Measurements from ENCODE around the gene IFT81. TPM values are rescaled to one million over a fixed set of nuclear protein-coding genes. Genes with fewer than 3 reads are reported as not detected.
"Not testable (repeated sequence)": the region's sequence is repeated elsewhere in the genome, so short reads cannot be mapped to it uniquely, and the experiment has no call there.

The IFT81 gene, protein sequence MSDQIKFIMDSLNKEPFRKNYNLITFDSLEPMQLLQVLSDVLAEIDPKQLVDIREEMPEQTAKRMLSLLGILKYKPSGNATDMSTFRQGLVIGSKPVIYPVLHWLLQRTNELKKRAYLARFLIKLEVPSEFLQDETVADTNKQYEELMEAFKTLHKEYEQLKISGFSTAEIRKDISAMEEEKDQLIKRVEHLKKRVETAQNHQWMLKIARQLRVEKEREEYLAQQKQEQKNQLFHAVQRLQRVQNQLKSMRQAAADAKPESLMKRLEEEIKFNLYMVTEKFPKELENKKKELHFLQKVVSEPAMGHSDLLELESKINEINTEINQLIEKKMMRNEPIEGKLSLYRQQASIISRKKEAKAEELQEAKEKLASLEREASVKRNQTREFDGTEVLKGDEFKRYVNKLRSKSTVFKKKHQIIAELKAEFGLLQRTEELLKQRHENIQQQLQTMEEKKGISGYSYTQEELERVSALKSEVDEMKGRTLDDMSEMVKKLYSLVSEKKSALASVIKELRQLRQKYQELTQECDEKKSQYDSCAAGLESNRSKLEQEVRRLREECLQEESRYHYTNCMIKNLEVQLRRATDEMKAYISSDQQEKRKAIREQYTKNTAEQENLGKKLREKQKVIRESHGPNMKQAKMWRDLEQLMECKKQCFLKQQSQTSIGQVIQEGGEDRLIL
- total RNA-seq: 1 to 10 TPM; 1.7 to 2.4 TPM

DNA sequence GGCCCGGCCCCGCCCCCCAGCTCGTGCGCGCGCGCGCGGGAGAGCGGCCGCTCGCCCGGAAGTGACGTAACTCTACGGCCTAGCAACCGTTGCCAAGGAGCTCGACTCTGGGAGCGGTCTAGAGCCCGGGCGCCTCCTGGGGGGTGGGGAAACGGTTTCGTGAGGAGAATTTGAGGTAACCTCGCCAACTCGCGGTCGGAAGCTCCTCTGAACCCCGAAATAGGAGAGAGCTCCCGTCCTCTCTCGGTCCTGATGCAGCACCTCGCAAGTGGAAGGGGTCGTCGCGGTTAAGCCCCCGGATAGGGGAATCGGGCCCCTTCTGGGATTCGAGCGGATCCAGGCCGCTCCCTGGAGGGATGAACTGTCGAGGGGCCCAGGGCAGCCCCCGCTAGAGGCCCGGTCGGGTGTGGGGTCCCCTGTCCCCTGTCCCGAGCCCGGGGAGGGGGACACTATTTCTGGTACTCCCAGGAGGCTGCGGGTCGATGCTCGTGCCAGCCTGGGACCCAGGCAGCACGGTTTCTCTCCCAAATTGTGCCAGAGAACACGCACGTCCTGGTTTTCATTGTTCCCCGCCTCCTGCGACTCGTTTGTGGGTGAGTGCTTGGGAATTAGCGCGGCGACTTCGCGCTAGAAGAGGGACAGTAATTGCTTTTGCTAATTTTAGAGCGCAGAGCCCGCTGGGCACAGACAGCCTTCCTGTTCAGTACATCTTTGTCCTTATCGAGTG is at the start of gene IFT81:
TSS of gene IFT81 (plus strand) at position 89 of the 727 bp plus-strand sequence. CDS start 3,024 bp downstream, outside the sequence.
- ATAC-seq (ENCODE audit: low read depth) (peak; percentile 89), DNase-seq (peak; percentile 97)
- H3K36me3 Mint-ChIP-seq: no peaks in the 10 kb centered on the region
- peaks cover 29% of the 10 kb centered on the region for H3K27me3 Mint-ChIP-seq
- POLR2A ChIA-PET: interaction anchor here (0.6 to 2.1 kb wide), 7 partner anchors 9 to 228 kb away, joined by 3 to 14 read pairs (median 3); partner anchors contain the start of genes ANKRD13A and ATP2A2
- peaks cover 8% of the 10 kb centered on the region for H3K4me1 Mint-ChIP-seq
- H3K4me3 Mint-ChIP-seq: peak within 1 kb of the TSS; percentile 87
- H3K27ac Mint-ChIP-seq: peak within 1 kb of the TSS; percentile 75
- no peaks in the 10 kb centered on the region for H3K9me3 Mint-ChIP-seq

DNA sequence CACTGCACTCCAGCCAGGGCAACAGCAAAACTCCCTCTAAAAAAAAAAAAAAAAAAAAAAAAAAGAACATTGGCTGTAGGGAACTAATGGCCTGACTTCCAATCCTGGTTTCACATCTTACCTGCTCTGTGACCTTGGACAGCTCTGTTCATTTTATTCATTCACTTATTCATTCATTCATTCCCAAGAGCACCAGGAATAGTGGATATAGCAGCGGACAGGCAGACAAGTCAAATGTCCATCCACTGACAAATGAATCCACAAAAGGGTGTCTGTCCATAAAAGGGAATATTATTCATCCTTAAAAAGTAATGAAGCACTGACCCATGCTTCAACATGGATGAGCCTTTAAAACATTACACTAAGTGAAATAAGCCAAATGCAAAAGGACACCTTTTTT is 48.3 kb upstream of the IFT81 start:
- no peak overlapping the region for H3K27ac Mint-ChIP-seq
- POLR2A ChIA-PET: interaction anchor here (0.6 kb wide), 1 partner anchor 175 kb away, joined by 4 read pairs; no protein-coding TSS in a partner anchor
- H3K4me1 Mint-ChIP-seq: peaks cover 47% of the 10 kb centered on the region
- H3K9me3 Mint-ChIP-seq: peaks cover 1% of the 10 kb centered on the region
- peaks cover 20% of the 10 kb centered on the region for H3K36me3 Mint-ChIP-seq
- DNase-seq: no peak
- no peak overlapping the region for H3K4me3 Mint-ChIP-seq
- H3K27me3 Mint-ChIP-seq: no peaks in the 10 kb centered on the region
- ATAC-seq (ENCODE audit: low read depth): no peak

DNA sequence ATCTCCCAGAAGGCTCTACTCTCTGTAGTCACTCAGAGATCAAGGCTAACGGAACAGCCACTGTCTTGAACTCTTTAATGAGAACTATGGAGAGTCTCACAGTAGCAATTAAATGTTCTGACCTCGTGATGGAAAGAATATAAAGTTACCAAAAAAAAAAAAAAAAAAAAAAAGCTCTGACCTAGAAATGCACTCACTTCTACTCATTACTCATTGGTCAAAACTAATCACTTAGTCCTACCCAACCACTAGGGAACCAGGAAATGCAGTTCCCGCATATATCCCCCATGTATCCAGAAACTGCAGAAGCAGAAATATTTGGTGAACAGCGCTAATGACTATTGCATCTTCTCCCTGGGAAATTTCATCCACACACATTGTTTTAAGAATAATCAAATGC is 46.4 kb upstream of the IFT81 start:
- H3K4me3 Mint-ChIP-seq: no peak overlapping the region
- H3K9me3 Mint-ChIP-seq: peaks cover 1% of the 10 kb centered on the region
- H3K36me3 Mint-ChIP-seq: peaks cover 9% of the 10 kb centered on the region
- POLR2A ChIA-PET: interaction anchor here (0.6 kb wide), 1 partner anchor 213 kb away, joined by 3 read pairs; no protein-coding TSS in a partner anchor
- ATAC-seq (ENCODE audit: low read depth): no peak
- no peaks in the 10 kb centered on the region for H3K27me3 Mint-ChIP-seq
- H3K27ac Mint-ChIP-seq: peak overlapping the region; percentile 4
- DNase-seq: no peak
- peaks cover 34% of the 10 kb centered on the region for H3K4me1 Mint-ChIP-seq

DNA sequence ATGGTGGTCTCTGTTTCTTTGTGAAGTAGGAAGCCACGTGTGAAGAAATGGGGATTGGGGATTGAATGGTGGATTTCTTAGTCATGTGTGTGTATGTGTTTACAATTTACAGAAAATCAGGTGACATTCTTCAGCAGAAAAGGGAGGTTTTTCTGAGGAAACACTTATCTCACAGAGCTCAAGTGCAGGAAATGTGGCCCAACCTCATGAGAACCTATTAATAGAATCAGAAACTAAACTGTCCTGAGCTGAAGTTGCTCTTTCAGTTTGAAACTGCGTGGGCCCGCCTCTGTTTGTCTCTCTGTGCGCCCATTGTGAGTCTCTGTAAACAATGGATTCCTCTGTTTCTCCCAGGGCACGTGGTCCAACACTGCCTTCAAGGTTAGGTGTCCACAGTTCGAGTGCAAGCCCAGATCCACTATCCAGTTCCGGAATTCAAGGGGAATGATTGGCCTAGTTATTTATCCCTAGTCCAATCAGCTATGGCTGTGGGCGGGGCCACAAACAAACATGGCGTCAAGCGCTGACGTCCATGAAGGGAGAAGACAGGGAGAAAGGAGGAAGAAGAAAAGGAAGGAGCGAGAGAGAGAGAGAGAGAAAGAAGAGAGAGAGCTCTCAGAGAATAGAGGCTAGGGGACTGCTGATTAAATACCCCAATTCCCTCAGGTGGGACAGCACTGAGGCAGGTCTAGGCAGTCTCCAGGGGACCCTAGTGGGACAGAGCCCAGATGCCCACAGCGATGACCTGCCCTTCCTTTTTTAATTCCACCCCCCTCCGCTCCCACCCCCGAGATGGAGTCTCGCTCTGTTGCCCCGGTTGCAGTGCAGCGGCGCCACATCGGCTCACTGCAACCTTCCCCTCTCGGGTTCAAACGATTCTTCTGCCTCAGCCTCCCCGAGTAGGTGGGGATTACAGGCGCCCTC is 44.4 kb upstream of the IFT81 start:
- Mint-ChIP-seq H3K27ac (peak overlapping the region; percentile 96), H3K36me3 (peaks cover 6% of the 10 kb centered on the region), H3K4me1 (peaks cover 17% of the 10 kb centered on the region), H3K9me3 (peaks cover 1% of the 10 kb centered on the region), H3K27me3 (peaks cover 2% of the 10 kb centered on the region), H3K4me3 (peak overlapping the region; percentile 86)
- POLR2A ChIA-PET: interaction anchor here (0.5 to 2.0 kb wide), 12 partner anchors 10 to 526 kb away, joined by 3 to 10 read pairs (median 4); partner anchors contain the start of genes ATP2A2, FAM216A and GPN3
- ATAC-seq (ENCODE audit: low read depth) (peak; percentile 90), DNase-seq (peak; percentile 74)

DNA sequence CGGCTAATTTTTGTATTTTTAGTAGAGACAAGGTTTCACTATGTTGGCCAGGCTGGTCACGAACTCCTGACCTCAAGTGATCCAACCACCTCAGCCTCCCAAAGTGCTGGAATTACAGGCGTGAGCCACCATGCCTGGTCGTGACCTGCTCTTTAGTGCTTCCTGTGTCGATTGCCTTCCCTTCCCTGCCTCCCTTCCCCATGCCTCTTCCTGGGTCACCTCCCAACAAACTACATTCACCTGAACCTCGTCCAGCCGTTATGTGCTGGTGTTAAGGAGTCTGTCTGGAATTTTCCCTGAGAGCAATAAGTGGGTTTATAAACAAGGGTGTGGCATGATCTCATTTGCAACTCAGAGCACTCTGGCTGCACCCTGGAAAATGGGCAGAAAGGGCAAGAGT is 43.7 kb upstream of the IFT81 start:
- ATAC-seq (ENCODE audit: low read depth) (no peak), DNase-seq (no peak)
- POLR2A ChIA-PET: interaction anchor here (1.0 to 2.0 kb wide), 4 partner anchors 14 to 351 kb away, joined by 4 to 10 read pairs (median 6); no protein-coding TSS in a partner anchor
- H3K36me3 Mint-ChIP-seq: peaks cover 6% of the 10 kb centered on the region
- peak overlapping the region; percentile 38 for H3K4me3 Mint-ChIP-seq
- H3K9me3 Mint-ChIP-seq: peaks cover 1% of the 10 kb centered on the region
- peak overlapping the region; percentile 96 for H3K27ac Mint-ChIP-seq
- H3K4me1 Mint-ChIP-seq: peaks cover 17% of the 10 kb centered on the region
- H3K27me3 Mint-ChIP-seq: peaks cover 2% of the 10 kb centered on the region

DNA sequence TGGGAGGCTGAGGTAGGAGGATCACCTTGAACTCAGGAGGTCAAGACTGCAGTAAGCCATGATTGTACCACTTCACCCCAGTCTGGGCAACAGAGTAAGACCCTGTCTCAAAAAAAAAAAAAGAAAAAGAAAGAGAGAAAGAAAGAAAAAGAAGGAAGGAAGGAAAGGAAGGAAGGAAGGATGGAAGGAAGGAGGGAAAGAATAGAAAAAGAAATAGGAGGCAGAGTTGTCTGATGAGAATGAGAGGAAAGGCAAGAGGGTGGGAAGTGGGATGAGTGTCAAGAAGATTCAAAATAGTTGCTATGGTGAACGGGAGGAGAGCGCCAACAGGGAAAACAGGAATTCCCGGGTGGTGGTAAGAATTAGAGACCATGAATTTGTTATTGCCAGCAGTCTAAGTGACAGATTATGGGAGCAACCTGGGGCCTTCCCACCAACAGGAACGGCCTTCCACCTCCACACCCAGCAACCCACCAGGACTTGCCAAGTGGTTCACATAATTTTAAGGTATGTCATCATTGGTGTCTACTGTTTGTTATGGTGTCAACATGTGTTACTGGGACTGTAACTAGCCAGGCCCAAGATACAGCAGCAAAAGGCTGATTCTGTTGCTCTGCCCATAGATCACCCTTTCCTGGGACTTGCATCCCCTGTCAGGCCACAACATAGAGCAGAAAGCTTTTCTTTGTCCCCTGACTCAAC is 39.7 kb upstream of the IFT81 start:
- no peak for DNase-seq
- Mint-ChIP-seq H3K36me3 (peaks cover 6% of the 10 kb centered on the region), H3K4me1 (peaks cover 11% of the 10 kb centered on the region), H3K4me3 (no peak overlapping the region), H3K27ac (no peak overlapping the region), H3K9me3 (peaks cover 3% of the 10 kb centered on the region), H3K27me3 (peaks cover 18% of the 10 kb centered on the region)
- ATAC-seq (ENCODE audit: low read depth): no peak
- POLR2A ChIA-PET: no interaction called here

DNA sequence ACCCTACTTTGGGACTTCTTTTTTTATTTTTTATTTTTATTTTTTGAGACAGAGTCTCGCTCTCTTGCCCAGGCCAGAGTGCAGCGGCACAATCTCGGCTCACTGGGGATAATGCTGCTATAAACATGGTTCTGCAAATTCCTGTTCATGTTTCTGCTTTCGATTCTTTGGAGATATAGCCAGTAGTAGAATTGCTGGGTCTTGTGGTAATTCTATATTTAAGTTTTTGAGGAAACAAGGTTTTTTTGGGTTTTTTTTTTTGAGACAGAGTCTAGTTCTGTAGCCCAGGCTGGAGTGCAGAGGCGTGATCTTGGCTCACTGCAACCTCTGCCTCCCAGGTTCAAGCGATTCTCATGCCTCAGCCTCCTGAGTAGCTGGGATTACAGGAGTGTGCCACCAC is 35.9 kb upstream of the IFT81 start:
- H3K9me3 Mint-ChIP-seq; H3K4me1 Mint-ChIP-seq; DNase-seq; POLR2A ChIA-PET; H3K27ac Mint-ChIP-seq; H3K36me3 Mint-ChIP-seq; H3K4me3 Mint-ChIP-seq; ATAC-seq (ENCODE audit: low read depth): not testable (repeated sequence)
- peaks cover 32% of the 10 kb centered on the region for H3K27me3 Mint-ChIP-seq

DNA sequence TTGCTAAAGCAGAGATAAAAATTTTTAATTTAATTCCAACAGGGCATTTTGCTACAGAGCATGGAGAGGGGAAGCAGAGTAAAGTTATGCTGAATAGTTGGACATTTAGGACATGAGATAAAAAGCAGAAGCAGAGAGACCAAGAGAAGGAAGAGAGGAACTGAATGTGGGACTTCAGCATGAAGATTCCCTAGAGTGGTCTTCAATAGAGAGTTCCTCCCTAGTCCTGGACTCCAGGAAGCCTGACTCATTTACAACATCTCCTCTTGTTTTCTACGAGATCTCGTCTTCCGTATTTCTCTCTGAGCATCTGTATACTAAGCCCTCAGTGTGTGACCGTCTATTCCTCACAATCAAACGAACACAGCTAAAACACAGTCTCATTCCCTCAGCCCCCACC is 35.2 kb upstream of the IFT81 start:
- ATAC-seq (ENCODE audit: low read depth) (no peak), DNase-seq (no peak)
- peaks cover 37% of the 10 kb centered on the region for H3K27me3 Mint-ChIP-seq
- H3K27ac Mint-ChIP-seq: no peak overlapping the region
- H3K4me1 Mint-ChIP-seq: peaks cover 1% of the 10 kb centered on the region
- H3K36me3 Mint-ChIP-seq: no peaks in the 10 kb centered on the region
- no peak overlapping the region for H3K4me3 Mint-ChIP-seq
- H3K9me3 Mint-ChIP-seq: peaks cover 3% of the 10 kb centered on the region
- POLR2A ChIA-PET: no interaction called here

DNA sequence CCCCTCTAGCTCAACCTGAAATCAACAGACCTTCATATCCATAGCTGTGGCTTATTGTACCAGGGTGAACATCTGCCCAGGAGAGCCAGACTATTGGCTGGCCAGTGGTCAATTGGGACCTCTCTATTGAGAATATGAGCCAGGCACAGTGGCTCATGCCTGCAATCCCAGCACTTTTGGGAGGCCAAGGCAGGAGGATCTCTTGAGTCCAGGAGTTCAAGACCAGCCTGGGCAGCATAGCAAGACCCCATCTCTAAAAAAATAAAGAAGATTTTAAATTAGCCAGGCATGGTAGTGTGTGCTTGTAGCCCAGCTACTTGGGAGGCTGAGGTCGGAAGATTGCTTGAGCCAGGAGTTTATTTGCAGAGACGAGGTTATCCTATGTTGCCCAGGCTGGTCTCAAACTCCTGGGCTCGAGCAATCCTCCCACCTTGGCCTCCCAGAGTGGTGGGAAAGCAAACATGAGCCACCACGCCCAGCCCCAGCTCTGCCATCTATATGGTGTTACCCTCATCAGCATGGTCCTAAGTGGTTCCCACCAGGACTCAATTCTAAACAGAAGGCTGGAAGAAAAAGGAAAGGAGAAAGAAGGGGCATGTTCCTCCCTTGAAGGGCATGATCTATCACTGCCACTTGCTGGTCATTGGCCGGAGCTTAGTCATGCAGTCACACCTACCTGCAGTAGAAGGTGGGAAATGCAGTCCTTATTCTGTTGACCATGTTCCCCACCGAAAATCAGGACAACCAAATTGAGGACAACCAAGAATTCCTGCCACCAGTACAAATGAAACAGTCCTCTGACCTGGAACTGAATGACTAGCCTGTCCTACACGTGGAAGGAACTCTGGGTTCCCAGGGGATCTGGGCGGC is 33.7 kb upstream of the IFT81 start:
- ATAC-seq (ENCODE audit: low read depth): no peak
- Mint-ChIP-seq H3K9me3 (peaks cover 3% of the 10 kb centered on the region), H3K36me3 (no peaks in the 10 kb centered on the region), H3K4me3 (no peak overlapping the region), H3K27me3 (peaks cover 41% of the 10 kb centered on the region), H3K27ac (no peak overlapping the region), H3K4me1 (peaks cover 1% of the 10 kb centered on the region)
- POLR2A ChIA-PET: interaction anchor here (0.6 to 1.6 kb wide), 2 partner anchors 11 to 981 kb away, joined by 3 to 5 read pairs; no protein-coding TSS in a partner anchor
- DNase-seq: no peak

DNA sequence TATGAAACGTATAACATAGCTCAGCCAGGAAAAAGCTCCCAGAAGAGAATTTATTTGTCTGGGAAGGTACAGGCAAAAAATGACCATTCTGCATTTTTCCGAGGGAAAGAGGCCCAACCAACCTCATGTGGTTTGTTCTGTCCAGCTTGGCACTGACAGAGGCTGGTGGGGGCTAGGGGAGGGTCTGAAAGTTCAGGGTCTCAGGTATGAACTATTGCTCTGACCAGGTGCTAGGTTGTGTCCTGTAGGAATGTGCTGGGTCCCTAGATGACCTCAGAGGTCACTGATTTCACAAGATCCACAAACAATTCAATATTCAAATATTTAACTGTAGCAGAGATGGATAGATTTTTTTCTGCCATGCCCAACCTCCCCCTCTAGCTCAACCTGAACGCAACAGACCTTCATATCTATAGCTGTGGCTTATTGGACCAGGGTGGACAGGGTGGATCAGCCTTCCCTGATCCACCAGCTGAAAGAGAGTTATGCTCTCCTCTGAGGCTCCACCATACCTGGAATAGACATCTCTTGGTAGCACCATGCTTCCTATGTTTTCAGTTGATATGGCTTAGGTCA is 32.9 kb upstream of the IFT81 start:
- no peaks in the 10 kb centered on the region for H3K9me3 Mint-ChIP-seq
- ATAC-seq (ENCODE audit: low read depth) (no peak), DNase-seq (no peak)
- H3K4me1 Mint-ChIP-seq: peaks cover 1% of the 10 kb centered on the region
- peaks cover 41% of the 10 kb centered on the region for H3K27me3 Mint-ChIP-seq
- no peaks in the 10 kb centered on the region for H3K36me3 Mint-ChIP-seq
- POLR2A ChIA-PET: interaction anchor here (1.6 kb wide), 1 partner anchor 12 kb away, joined by 5 read pairs; no protein-coding TSS in a partner anchor
- no peak overlapping the region for H3K27ac Mint-ChIP-seq
- no peak overlapping the region for H3K4me3 Mint-ChIP-seq

All from activated naive CD8-positive, alpha-beta T cell treated with anti-CD3 and anti-CD28 coated beads, Interleukin-2, amount 10 ng/mL, durations not matched to agents 7 days and 5 days (primary cell).